SH-SY5Y (cell line): ENCODE data around the gene MECR.

Source experiments
- GATA2 ChIP-seq: IDR thresholded peaks from 2 replicates; pipeline ENCODE4 v1.6.1; 2011; ENCODE audit warnings: mild to moderate bottlenecking, low read depth, low read length
- GATA3 ChIP-seq: IDR thresholded peaks from 2 replicates; pipeline ENCODE4 v1.6.1; 2011; ENCODE audit warnings: low read depth, mild to moderate bottlenecking, low read length, moderate library complexity

GRCh38 chr1:29181413-29182225 is 49.1 kb downstream of the MECR start, which contains the start of gene SRSF4:
- no peak for TF ChIP-seq GATA2
- TF ChIP-seq GATA3 = no peak
